ENCODE measurements around the gene FBXL19. TPM values are rescaled to one million over a fixed set of nuclear protein-coding genes. Genes with fewer than 3 reads are reported as not detected.

FBXL19 gene
- polyA plus RNA-seq, 1 donor, result 17.6 TPM

DNA sequence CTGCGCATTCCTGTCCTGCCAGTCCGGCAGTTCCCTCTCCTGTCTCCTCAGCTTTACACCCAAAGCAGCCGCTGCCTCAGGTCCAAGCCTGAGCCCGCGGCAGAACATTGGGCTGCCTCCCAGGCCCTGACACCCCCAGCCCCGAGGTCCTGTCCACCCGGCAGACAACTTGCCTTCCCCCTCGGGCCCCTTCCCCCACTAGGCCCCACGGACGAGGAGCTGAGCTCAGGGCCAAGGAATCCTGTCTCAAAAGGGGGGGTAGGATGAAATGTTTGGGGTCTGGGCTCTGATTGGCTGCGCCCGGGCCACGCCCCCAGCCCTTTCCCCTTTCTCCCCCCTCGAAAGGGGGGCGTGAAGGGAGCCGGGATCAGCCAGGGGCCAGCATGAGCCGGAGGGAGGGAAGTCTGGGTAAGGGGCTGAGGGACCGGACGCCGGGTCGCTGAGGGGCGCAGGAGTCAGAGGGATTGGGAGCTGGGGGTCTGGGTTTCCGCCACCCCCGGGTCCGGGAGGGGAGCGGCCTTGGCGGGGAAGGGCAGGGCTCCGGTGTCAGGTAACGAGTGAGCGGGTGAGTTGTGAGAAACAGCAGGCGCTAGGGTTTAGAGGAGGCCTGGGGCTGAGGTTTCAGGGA, 27.0 kb upstream of the FBXL19 start, which contains the start of gene CTF1:
TSS of gene CTF1 (plus strand) at position 354 of the 628 bp plus-strand sequence. CDS start at position 384, 30 bp downstream.
- H3K9me3 ChIP-seq (ENCODE audit: control insufficient read depth, low read depth, low read length), result no peaks in the 10 kb centered on the region
- peaks cover 10% of the 10 kb centered on the region for H3K36me3 ChIP-seq (ENCODE audit: control insufficient read depth, insufficient read depth, low read length)
- no peaks in the 10 kb centered on the region for H3K27me3 ChIP-seq (ENCODE audit: control insufficient read depth, insufficient read depth, low read length)
- H3K4me1 ChIP-seq (ENCODE audit: control insufficient read depth, insufficient read depth, low read length), result peaks cover 37% of the 10 kb centered on the region
- DNase-seq, result peak; percentile 64 to 76
- H3K27ac ChIP-seq (ENCODE audit: low read length), result peak within 1 kb of the TSS; percentile 97
- no CpG with 5 or more reads among the region's 31 CpGs for WGBS (ENCODE audit: insufficient coverage, low lambda C conversion rate)
- peak within 1 kb of the TSS; percentile 65 for H3K4me3 ChIP-seq (ENCODE audit: low read length)

DNA sequence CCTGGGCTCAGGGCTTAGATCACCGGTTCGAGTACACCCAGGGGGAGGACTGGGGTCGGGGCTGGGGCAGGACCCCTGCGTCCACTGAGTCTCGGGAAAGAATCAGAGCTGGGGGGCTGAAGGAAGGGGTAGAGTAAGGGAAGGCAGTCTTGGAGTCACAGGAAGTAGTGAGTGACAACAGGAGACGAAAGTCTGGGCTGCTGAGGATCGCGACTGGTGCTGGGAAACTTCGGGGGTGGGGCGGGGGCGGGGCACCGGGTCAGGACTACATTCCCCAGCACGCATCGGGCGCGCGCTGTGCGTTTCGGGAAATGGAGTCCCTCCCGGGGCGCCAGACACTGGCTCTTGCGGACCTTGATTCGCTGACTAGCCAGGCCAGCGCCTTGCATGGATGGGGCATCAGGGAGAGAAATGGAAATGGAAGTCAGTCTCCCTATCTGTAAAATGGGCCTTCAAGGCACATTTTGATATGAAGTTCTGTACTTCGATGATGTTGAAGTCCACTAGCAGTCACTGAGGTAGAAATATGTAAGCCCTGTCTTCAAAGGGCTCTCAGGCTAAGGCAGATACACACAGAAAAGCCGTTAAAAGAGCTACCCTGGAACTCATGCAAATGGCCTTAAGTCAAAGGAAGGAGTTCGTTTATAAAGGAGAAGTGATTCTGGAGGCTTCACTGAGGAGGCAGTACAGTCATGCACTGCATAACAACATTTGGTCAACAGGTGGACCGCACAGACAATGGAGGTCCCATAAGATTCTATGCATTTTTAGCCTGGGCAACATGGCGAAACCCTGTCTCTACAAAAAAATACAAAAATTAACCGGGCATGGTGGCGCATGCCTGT, 26.3 kb upstream of the FBXL19 start:
- H3K4me1 ChIP-seq (ENCODE audit: control insufficient read depth, insufficient read depth, low read length), result peaks cover 41% of the 10 kb centered on the region
- H3K9me3 ChIP-seq (ENCODE audit: control insufficient read depth, low read depth, low read length), result no peaks in the 10 kb centered on the region
- DNase-seq, result peak; percentile 92 to 93
- no CpG with 5 or more reads among the region's 31 CpGs for WGBS (ENCODE audit: insufficient coverage, low lambda C conversion rate)
- H3K36me3 ChIP-seq (ENCODE audit: control insufficient read depth, insufficient read depth, low read length), result peaks cover 6% of the 10 kb centered on the region
- no peaks in the 10 kb centered on the region for H3K27me3 ChIP-seq (ENCODE audit: control insufficient read depth, insufficient read depth, low read length)
- H3K27ac ChIP-seq (ENCODE audit: low read length), result peak overlapping the region; percentile 97
- peak overlapping the region; percentile 65 for H3K4me3 ChIP-seq (ENCODE audit: low read length)

DNA sequence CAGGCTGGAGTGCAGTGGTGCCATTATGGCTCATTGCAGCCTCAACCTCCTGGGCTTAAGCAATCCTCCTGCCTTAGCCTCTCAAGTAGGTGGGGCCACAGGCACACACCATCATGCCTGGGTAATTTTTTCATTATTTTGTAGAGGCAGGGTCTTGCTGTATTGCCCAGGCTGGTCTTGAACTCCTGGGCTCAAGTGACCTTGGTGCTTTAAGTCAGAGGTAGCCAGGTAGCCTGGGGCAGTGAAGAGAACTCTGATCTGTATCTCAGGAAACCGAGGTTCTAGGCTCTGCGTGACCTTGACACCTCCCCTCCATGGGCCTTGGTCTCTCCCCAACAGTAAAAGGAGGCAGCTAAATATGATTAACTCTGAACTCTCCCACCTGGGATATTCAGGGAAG, 23.6 kb upstream of the FBXL19 start:
- Histone ChIP-seq H3K36me3 (ENCODE audit: control insufficient read depth, insufficient read depth, low read length) (no peaks in the 10 kb centered on the region), H3K4me1 (ENCODE audit: control insufficient read depth, insufficient read depth, low read length) (peaks cover 28% of the 10 kb centered on the region), H3K27me3 (ENCODE audit: control insufficient read depth, insufficient read depth, low read length) (no peaks in the 10 kb centered on the region), H3K27ac (ENCODE audit: low read length) (no peak overlapping the region), H3K4me3 (ENCODE audit: low read length) (no peak overlapping the region), H3K9me3 (ENCODE audit: control insufficient read depth, low read depth, low read length) (no peaks in the 10 kb centered on the region)
- DNase-seq, result no peak
- WGBS (ENCODE audit: insufficient coverage, low lambda C conversion rate), result no CpG with 5 or more reads among the region's 2 CpGs

DNA sequence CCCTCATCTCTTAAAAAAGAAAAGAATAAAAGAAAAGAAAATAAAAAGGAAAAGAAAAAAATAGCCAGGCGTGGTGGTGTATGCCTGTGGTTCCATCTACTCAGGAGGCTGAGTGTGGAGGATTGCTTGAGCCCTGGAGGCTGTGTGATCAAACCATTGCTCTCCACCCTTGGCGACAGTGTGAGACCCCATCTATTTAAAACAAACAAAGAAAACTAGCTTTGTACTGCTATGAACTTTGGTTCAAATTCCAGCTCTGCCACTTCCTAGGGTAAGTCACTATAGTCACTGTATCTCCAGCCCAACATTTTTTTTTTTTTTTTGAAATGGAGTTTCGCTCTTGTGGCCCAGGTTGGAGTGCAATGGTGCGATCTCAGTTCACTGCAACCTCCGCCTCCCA, 22.8 kb upstream of the FBXL19 start:
- Histone ChIP-seq H3K27me3 (ENCODE audit: control insufficient read depth, insufficient read depth, low read length) (no peaks in the 10 kb centered on the region), H3K9me3 (ENCODE audit: control insufficient read depth, low read depth, low read length) (no peaks in the 10 kb centered on the region), H3K36me3 (ENCODE audit: control insufficient read depth, insufficient read depth, low read length) (no peaks in the 10 kb centered on the region), H3K4me1 (ENCODE audit: control insufficient read depth, insufficient read depth, low read length) (peaks cover 25% of the 10 kb centered on the region), H3K27ac (ENCODE audit: low read length) (no peak overlapping the region), H3K4me3 (ENCODE audit: low read length) (no peak overlapping the region)
- no peak for DNase-seq
- no CpG with 5 or more reads among the region's 5 CpGs for WGBS (ENCODE audit: insufficient coverage, low lambda C conversion rate)

DNA sequence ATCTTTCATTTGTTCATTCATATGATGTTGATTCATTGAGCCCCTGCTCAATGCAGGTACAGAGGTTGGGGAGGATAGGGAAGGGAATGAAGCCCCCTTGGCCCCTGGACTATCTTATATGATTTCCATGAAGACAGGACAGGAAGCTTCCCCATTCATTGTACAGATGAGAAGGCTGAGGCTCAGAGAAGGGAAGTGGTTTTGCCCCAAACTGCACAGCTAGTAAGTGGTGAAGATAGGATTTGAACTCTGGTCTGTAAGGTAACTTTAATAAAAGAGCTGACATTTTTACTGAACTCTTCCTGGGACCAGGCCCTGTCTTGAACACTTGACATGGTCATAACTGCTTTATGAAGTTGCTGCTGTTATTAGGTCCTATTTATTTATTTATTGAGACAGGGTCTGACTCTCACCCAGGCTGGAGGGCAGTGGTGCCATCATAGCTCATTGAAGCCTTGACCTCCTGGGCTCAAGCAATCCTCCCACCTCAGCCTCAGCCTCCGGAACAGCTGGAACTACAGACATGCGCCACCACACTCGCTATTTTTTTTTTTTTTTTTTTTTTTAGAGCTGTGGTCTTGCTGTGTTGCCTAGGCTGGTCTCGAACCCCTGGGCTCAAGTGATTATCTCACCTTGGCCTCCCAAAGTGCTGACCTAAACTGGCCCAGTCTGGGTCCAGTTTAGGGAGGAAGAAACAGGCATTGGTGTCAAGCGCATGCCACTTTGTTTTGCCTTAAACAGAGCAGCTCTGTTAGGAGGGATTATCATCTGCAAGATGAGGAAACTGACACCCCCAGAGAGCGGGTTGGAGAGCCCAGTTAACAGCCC, 22.0 kb upstream of the FBXL19 start:
- Histone ChIP-seq H3K9me3 (ENCODE audit: control insufficient read depth, low read depth, low read length) (no peaks in the 10 kb centered on the region), H3K27me3 (ENCODE audit: control insufficient read depth, insufficient read depth, low read length) (no peaks in the 10 kb centered on the region), H3K27ac (ENCODE audit: low read length) (peak overlapping the region; percentile 42), H3K36me3 (ENCODE audit: control insufficient read depth, insufficient read depth, low read length) (no peaks in the 10 kb centered on the region), H3K4me3 (ENCODE audit: low read length) (peak overlapping the region; percentile 40), H3K4me1 (ENCODE audit: control insufficient read depth, insufficient read depth, low read length) (peaks cover 17% of the 10 kb centered on the region)
- no peak for DNase-seq
- no CpG with 5 or more reads among the region's 6 CpGs for WGBS (ENCODE audit: insufficient coverage, low lambda C conversion rate)

DNA sequence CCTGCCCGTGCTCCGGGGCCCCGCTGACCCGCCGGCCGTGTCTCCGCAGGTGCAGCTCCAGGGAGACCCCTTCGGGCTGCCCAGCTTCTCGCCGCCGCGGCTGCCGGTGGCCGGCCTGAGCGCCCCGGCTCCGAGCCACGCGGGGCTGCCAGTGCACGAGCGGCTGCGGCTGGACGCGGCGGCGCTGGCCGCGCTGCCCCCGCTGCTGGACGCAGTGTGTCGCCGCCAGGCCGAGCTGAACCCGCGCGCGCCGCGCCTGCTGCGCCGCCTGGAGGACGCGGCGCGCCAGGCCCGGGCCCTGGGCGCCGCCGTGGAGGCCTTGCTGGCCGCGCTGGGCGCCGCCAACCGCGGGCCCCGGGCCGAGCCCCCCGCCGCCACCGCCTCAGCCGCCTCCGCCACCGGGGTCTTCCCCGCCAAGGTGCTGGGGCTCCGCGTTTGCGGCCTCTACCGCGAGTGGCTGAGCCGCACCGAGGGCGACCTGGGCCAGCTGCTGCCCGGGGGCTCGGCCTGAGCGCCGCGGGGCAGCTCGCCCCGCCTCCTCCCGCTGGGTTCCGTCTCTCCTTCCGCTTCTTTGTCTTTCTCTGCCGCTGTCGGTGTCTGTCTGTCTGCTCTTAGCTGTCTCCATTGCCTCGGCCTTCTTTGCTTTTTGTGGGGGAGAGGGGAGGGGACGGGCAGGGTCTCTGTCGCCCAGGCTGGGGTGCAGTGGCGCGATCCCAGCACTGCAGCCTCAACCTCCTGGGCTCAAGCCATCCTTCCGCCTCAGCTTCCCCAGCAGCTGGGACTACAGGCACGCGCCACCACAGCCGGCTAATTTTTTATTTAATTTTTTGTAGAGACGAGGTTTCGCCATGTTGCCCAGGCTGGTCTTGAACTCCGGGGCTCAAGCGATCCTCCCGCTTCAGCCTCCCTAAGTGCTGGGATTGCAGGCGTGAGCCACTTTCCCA, 21.1 kb upstream of the FBXL19 start:
- peak overlapping the region; percentile 69 for H3K27ac ChIP-seq (ENCODE audit: low read length)

DNA sequence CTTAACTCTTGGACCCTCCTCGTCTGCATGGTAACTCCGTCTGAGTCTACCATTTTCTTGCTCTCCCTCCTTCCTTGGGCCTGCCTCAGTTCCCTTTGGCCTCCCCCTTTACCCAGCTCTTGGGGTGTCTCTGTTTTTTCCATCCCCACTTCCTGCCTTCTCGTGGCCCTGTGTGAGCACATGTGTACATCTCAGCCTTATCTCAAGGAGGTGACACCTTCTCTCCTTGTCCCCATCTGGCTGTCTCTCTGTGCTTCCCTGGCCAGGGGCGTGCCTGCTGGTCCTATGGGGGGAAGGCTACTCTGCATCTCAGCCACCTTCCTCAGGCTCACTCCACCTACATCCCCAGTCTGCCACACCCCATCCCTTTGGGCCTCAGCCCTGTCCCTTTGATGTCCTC, 20.4 kb upstream of the FBXL19 start:
- Histone ChIP-seq H3K4me1 (ENCODE audit: control insufficient read depth, insufficient read depth, low read length) (peaks cover 11% of the 10 kb centered on the region), H3K36me3 (ENCODE audit: control insufficient read depth, insufficient read depth, low read length) (no peaks in the 10 kb centered on the region), H3K9me3 (ENCODE audit: control insufficient read depth, low read depth, low read length) (no peaks in the 10 kb centered on the region), H3K27me3 (ENCODE audit: control insufficient read depth, insufficient read depth, low read length) (no peaks in the 10 kb centered on the region), H3K4me3 (ENCODE audit: low read length) (no peak overlapping the region), H3K27ac (ENCODE audit: low read length) (no peak overlapping the region)
- no CpG with 5 or more reads among the region's 4 CpGs for WGBS (ENCODE audit: insufficient coverage, low lambda C conversion rate)
- DNase-seq, result no peak

More for the DNA sequence above, 21.1 kb upstream of the FBXL19 start:
- Histone ChIP-seq H3K36me3 (ENCODE audit: control insufficient read depth, insufficient read depth, low read length) (no peaks in the 10 kb centered on the region), H3K4me1 (ENCODE audit: control insufficient read depth, insufficient read depth, low read length) (peaks cover 13% of the 10 kb centered on the region), H3K9me3 (ENCODE audit: control insufficient read depth, low read depth, low read length) (no peaks in the 10 kb centered on the region), H3K4me3 (ENCODE audit: low read length) (peak overlapping the region; percentile 44), H3K27me3 (ENCODE audit: control insufficient read depth, insufficient read depth, low read length) (no peaks in the 10 kb centered on the region)
- WGBS (ENCODE audit: insufficient coverage, low lambda C conversion rate), result no CpG with 5 or more reads among the region's 99 CpGs
- peak; percentile 48 to 83 for DNase-seq

DNA sequence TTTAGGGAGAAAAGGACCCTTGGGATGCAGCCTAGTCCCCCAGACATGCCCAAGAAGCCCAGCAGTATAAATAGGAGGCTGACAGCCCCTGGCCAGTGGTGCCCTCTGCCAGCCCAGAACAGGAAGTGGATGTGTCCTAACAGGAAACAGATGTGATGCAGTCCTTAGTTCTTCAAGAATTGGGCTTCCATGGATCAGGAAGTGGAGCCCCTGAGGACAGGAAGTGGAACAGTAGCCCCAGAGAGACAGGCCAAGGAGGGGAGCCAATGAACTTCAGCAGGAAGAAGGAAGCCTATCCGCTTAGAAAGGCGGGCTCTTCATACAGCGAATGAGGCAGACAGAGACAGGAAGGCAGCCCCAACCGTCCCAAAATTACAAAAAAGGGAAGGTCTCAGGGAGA, 19.8 kb upstream of the FBXL19 start:
- no peak for DNase-seq
- WGBS (ENCODE audit: insufficient coverage, low lambda C conversion rate), result no CpG with 5 or more reads among the region's 4 CpGs
- H3K27me3 ChIP-seq (ENCODE audit: control insufficient read depth, insufficient read depth, low read length), result no peaks in the 10 kb centered on the region

DNA sequence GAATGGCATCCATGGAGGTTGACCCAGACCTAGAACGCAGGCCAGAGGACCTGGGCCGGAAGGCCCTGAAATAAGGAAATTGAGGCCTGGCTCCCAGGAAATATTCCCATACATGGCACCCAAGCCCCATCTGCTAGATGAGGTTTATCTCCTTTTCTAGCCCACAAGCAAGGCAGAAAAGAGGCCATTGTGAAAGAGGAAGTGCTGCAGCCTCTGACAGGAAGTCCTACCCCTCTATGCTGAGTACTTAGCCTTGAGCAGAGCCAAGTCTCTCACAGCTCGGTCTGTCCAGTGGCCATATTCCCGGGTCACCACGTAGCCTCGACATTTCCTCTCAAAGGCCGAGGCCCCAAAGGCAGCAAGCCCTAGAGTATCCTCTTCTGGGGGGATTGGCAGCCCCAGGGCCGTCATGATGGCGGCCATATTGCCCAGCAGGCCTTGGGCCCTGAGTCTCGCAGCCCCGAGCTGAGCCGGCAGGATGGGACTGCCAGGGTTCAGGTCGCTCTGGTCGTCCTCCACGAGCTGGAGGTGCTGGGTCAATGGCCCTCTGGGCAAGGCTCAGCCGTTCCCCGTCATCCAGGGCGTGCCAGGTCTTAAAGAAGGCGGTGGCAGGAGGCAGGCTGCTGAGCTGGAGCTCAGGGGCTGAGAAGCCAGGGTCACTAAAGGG, 19.1 kb upstream of the FBXL19 start:
- no peak for DNase-seq
- peak overlapping the region; percentile 13 for H3K27ac ChIP-seq (ENCODE audit: low read length)
- H3K36me3 ChIP-seq (ENCODE audit: control insufficient read depth, insufficient read depth, low read length), result no peaks in the 10 kb centered on the region
- no peaks in the 10 kb centered on the region for H3K27me3 ChIP-seq (ENCODE audit: control insufficient read depth, insufficient read depth, low read length)
- H3K4me1 ChIP-seq (ENCODE audit: control insufficient read depth, insufficient read depth, low read length), result peaks cover 11% of the 10 kb centered on the region
- no CpG with 5 or more reads among the region's 19 CpGs for WGBS (ENCODE audit: insufficient coverage, low lambda C conversion rate)
- no peak overlapping the region for H3K4me3 ChIP-seq (ENCODE audit: low read length)
- H3K9me3 ChIP-seq (ENCODE audit: control insufficient read depth, low read depth, low read length), result no peaks in the 10 kb centered on the region

More for the DNA sequence above, 19.8 kb upstream of the FBXL19 start:
- Histone ChIP-seq H3K36me3 (ENCODE audit: control insufficient read depth, insufficient read depth, low read length) (no peaks in the 10 kb centered on the region), H3K4me3 (ENCODE audit: low read length) (no peak overlapping the region), H3K27ac (ENCODE audit: low read length) (peak overlapping the region; percentile 13), H3K4me1 (ENCODE audit: control insufficient read depth, insufficient read depth, low read length) (peaks cover 11% of the 10 kb centered on the region), H3K9me3 (ENCODE audit: control insufficient read depth, low read depth, low read length) (no peaks in the 10 kb centered on the region)

Data from large intestine (tissue), 3 donors.